Stimulated activated CD8-positive, alpha-beta memory T cell treated with anti-CD3 and anti-CD28 coated beads, Interleukin-12 subunit alpha, Interleukin-12 subunit beta, amount 100 ng/mL, for 24 hours (primary cell): Measurements from ENCODE around the gene ACTL10.
"Not testable (repeated sequence)": the region's sequence is repeated elsewhere in the genome, so short reads cannot be mapped to it uniquely, and the experiment has no call there.

Source experiments
- DNase-seq: peaks from one replicate; pipeline ENCODE4 v3.0.0-alpha.2; 2020; ENCODE audit errors: extremely low read depth

Gene ACTL10

DNA sequence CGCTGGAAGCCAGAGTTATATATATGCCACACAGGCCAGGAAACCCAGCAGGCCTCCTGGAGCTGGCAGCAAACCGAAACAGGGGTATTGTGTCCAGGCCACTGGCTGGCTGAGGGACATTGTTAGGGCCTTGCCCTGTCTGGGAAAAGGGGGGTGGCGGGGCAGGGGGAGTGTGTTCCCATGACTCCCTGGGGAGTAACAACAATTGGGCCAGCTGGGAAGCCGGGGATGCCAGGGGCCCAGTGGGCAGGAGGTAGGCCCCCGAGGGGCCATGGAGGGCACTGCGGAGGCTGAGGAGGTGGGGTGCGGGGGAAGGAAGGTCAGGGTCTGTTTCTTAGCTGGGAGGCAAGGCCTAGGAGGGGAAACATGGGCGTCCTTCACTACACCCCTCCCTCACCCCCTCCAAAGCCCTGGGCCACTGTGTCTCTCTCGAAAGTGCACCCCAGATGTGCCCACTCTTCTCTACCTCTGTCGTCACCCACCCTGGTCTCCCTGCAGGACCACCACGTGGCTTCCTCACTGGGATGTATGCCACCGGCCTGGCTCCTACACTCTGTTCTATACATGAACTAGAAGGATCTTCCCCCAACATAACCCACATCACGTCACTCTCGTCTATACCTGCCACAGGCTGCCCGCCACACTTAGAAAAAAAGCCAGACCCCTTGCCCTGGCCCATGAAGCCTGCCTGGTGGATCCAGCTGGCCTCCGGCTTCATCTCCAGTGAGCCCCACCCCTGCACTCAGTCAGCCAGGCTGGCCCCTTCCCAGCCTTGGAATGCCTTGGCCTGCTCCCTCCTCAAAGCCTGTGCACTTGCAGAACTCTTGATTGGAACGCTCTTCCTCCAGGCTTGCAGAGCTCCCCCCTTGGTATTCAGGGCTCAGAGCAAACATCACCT, 27.2 kb downstream of the ACTL10 start:
- no peak for DNase-seq

DNA sequence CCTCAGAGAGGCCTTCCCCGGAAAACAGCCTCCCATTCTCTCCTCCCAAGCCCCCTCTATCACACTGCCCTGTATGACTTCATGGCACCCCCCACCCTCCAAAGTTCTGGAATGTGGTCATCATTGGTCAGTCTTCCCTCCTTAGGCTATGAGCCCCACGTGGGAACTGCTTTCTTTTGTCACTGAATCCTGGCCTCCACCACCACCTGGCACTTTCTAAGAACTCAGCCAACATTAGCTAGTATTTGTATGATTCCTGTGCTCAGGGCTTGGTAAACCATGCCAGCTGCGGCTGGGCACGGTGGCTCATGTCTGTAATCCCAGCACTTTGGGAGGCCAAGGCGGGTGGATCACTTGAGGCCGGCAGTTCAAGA, 27.9 kb downstream of the ACTL10 start:
- DNase-seq, result no peak

DNA sequence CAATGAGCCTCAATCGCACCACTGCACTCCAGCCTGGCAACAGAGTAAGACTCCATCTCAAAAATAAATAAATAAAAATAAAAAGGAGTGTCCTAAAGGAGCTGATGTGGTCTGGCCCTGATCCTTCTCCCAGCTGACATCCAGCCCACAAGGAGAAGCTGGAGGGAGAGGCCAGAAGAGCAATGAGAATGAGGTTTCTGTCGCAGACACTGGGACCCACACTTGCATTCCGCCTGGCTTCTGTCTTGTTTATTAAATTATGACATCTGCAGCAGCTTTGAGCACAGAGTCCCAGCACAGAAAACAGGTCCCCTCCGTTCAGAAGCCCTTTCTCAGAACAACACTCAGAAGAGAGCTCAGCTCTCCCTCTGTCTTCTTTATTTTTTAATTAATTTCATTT, 29.7 kb downstream of the ACTL10 start:
- DNase-seq, result no peak

DNA sequence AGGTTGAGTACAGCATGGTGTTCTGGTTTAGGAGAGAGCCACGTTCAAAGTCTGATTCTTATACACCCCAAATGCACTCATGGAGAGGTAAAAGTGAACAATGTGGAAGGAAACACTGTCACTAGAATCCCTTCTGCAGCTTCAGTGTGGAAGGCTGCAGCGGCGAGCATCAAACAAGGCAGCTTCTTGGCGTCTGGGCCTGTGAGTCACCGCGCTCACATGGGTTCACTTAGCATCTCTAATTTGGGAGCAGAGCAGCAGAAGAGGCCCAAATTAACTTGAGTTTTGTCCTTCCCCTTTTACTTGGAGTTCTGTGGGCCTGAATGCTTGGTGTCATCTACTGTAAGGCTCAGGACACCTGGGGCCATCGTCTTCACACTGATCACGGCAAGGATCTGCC, 30.4 kb downstream of the ACTL10 start:
- no peak for DNase-seq

DNA sequence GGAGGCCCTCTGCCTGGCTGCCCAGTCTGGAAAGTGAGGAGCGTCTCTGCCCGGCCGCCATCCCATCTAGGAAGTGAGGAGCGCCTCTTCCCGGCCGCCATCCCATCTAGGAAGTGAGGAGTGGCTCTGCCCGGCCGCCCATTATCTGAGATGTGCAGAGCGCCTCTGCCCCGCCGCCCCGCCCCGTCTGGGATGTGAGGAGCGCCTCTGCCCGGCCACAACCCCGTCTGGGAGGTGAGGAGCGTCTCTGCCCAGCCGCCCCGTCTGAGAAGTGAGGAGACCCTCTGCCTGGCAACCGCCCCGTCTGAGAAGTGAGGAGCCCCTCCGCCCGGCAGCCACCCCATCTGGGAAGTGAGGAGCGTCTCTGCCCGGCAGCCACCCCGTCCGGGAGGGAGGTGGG, 32.2 kb downstream of the ACTL10 start:
- not testable (repeated sequence) for DNase-seq

DNA sequence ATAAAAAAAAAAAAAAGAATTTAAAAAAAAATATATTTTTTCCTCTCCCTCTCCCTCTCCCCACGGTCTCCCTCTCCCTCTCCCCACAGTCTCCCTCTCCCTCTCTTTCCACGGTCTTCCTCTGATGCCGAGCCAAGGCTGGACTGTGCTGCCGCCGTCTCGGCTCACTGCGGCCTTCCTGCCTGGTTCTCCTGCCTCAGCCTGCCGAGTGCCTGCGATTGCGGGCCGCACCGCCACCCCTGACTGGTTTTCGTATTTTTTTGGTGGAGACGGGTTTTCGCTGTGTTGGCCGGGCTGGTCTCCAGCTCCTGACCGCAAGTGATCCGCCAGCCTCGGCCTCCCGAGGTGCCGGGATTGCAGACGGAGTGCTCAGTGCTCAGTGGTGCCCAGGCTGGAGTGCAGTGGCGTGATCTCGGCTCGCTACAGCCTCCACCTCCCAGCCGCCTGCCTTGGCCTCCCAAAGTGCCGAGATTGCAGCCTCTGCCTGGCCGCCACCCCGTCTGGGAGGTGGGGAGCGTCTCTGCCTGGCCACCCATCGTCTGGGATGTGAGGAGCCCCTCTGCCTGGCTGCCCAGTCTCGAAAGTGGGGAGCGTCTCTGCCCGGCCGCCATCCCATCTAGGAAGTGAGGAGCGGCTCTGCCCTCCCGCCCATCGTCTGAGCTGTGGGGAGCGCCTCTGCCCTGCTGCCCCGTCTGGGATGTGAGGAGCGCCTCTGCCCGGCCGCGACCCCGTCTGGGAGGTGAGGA, 34.1 kb downstream of the ACTL10 start:
- not testable (repeated sequence) for DNase-seq

DNA sequence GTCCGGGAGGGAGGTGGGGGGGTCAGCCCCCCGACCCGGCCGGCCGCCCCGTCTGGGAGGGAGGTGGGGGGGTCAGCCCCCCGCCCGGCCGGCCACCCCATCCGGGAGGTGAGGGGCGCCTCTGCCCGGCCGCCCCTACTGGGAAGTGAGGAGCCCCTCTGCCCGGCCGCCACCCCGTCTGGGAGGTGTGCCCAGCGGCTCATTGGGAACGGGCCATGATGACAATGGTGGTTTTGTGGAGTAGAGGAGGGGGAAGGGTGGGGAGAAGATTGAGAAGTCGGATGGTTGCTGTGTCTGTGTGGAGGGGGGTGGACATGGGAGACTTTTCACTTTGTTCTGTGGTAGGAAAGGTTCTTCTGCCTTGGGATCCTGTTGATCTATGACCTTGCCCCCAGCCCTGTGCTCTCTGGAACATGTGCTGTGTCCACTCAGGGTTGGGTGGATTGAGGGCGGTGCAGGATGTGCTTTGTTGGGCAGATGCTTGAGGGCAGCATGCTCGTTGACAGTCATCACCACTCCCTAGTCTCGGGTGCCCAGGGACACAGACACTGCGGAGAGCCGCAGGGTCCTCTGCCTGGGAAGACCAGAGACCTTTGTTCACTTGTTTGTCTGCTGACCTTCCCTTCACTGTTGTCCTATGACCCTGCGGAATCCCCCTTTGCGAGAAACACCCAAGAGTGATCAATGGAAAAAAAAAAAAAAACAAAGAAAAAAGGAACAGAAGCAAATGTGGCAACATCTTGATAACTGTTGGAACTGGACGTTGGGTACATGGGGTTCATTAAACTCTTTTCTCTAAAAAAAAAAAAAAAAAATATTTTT, 35.1 kb downstream of the ACTL10 start:
- DNase-seq, result no peak

DNA sequence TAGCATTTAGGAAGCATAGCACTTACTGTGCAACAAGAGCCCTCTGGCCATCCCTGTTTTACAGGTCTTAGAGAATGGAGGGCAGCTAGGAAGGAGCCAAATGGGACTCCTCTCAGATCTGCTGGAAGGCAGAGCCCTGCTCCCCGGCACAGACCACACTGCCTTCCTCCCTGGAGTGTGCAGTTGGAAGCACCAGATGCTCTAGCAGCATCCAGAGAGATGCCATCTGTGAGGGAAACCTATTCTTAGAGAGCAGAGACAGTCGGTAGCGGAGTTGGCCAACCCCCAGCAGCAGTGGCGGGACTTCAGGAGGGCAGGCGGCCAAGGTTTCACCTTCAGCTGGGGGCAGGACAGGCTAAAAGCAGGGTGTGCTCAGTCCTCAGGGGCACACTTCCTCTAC, 36.1 kb downstream of the ACTL10 start:
- DNase-seq, result no peak

DNA sequence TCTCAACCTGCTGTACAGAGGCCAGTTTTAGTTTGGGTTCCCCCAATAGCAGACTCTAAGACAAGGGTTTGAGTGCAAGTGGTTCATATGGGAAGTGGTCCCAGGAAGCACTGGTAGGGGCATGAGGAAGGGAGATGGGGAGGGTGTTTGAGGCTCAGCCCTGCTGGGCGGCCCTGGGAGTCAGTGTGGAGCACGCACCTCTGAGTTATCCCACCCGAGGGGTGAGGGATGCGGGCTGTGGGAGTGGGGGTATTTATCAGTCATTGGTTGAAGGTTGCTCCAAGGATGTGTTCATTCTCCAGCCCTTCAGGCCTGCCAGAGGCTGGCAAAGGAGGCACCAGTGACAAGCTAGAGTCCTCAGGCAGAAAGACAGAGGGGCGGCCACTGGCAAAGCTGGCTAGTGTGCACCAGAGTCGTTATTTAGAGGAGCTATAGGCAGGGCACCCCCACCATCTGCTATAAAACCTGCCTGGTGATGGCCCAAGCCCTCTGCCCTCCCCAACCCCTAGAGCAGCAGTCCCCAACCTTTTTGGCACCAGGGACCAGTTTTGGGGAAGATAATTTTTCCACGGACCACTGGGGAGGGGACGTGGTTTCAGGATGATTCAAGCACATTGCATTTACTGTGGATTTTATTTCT, 36.9 kb downstream of the ACTL10 start:
- no peak for DNase-seq

DNA sequence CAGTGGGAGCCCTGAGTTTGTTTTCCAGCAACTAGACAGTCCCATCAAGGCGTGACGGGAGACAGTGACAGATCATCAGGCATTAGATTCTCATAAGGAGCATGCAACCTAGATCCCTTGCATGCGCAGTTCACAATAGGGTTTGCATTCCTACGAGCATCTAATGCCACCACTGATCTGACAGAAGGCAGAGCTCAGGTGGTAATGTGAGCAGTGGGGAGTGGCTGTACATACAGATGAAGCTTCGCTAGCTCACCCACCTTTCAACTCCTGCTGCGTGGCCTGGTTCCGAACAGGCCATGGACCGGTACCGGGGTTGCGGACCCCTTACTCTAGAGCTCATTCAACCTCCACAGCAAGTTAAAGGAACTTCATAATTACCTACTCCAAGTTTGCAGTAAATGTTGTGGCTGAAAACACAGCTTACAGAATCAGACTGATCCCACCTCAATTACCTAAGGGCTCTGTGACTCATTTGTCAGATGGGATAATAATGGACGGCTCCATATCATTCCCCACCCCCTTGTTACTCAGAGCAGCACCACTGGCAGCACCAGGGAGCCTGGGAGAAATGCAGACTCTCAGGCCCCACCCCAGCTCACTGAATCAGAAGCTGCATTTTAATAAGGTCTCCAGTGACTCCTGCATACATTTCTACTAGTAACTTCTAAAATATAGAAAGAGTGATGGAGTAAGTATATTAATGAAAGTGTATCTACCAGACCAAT, 37.6 kb downstream of the ACTL10 start:
- DNase-seq, result no peak

DNA sequence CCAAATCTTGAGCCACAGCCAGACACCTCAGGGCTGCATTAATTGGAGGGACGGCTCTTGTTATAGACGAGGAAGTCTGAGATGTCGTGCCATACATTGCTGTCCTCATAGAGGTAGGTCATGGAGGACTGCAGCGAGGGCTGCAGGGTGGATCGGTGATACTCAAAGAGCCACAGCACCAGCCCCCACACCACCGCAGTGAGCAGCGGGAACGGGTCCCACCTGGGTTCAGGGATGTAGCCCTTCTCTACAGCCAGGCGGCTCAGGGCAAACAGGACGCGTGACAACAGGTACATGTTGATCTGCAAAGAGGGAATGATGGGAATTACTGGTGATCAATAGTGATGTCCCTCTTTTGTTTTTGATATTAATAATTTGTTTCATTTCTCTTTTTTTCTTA, 40.9 kb downstream of the ACTL10 start:
- DNase-seq, result no peak

DNA sequence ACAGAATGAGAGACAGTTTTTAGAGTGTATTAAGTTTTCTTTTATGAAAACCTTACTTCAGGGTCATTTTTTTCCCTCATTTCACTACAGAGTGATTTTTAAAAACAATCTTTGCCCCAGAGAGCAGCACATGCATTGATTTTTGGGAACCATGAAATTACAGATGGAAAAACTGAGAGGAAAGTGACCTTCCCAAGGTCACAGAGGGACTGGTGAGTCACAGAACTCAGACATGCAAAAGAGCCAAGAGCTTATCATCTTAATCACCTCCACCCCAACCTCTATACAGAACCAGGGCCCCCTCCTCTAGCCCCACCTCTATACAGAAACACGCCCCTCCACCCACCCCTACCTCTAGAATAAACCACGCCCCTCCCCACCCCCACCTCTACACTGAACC, 42.7 kb downstream of the ACTL10 start:
- no peak for DNase-seq

DNA sequence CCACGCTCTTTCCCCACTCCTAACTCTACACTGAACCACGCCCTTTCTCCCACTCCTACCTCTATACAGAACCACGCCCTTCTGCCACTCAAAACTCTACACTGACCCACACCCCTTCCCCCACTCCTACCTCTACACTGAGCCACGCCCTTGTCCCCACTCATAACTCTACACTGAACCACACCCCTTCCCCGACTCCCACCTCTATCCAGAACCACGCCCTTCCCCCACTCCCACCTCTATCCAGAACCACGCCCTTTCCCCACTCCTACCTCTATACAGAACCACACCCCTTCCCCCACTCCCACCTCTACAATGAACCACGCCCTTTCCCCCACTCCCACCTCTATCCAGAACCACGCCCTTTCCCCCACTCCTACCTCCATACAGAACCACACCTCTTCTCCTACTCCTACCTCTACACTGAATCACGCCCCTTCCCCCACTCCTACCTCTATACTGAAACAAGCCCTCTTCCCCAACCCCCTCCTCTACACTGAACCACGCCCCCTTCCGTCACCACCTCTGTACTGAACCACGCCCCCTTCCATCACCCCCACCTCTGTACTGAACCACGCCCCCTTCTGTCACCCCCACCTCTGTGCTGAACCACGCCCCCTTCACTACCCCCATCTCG, 43.3 kb downstream of the ACTL10 start:
- DNase-seq, result no peak

DNA sequence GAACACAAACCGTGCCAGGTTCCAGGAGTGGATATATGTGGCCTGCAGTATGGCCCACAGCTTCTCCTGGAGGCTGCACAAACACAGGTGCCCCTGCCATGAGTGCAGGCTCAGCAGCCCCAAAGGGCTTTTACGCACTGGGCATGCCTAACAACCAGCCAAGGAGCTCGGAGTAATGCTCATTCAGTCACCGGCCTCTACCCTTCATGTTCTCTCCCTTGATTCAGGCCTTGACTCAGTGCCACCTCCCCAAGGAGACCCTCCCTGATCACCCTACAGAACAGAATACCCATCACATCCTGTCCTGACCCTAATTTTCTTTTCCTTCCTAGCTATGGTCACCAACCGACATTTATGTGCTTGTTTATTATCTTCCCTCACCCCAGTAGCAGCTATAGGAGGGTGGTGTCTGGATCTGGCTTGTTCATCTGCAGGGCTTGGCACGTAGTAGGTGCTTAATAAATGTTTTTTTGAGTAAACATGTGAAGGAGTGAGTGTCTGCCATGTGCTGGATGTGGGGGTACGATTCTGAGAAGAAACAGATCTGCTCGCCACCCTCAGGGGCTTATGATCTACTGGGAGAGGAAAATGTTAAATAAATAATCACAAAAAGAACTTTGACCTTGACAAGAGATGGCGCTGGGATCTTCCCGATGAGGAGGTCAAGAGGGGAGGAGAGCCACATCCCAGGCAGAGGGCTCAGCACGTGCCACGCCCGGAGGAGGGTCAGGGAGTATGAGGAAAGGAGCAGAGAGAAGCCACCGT, 44.1 kb downstream of the ACTL10 start:
- no peak for DNase-seq

DNA sequence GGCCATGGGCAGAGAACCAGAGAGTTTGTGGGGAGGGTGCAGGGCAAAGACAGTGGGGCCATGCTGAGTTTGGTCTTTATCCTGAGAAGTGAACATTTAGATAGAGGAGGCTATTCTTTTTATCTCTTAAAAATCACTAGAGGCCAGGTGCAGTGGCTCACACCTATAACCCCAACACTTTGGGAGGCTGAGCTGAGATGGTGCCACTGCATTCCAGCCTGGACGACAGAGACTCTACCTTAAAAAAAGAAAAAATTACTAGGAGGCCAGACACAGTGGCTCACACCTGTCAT, 44.6 kb downstream of the ACTL10 start:
- no peak for DNase-seq

DNA sequence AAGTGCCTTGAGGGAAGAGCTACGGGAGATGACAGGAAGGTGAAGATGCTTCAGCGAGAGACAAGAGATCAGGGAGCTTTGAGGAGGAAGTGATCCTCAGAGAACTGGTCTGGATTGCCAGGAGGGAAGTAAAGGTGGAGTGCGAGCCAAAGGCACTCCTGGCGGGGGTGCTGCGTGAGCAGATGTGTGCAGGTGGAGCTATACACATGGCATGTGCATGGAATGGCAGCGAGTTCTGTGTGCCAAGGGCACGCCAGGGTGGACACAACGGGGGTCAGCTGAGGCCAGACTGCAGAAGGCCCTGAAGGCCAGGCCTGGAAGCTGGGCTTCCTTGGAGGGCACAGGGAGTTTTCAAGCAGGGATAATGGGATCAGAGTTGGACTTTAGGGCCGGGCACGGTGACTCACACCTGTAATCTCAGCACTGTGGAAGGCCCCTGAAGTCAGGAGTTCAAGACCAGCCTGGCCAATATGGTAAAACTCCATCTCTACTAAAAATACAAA, 47.2 kb downstream of the ACTL10 start:
- no peak for DNase-seq

DNA sequence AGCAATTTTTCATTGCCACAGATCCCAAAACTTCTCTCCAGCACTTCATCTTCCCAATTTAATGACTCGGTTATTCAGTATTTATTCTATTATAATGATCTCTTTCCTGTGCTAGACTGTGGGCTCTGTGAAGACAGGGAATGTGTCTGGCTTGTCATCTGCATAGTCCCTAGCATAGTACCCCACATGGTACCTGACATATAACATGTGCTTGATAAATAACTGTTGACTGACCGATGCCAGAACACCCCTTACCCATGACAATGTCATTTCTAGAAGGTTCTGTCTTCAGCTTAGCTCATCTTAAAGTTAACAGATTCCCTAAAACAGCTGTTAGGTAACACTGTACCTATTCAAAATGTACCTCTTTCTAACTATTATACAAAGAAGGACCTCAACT, 49.8 kb downstream of the ACTL10 start:
- DNase-seq, result no peak
